HUDEP-2 (cell line): ENCODE measurements around the gene DNM2.
"Not testable (repeated sequence)": the region's sequence is repeated elsewhere in the genome, so short reads cannot be mapped to it uniquely, and the experiment has no call there.

Experiments
- DNase-seq, 76 experiments: peaks; one replicate each; lab custom pipeline; 2025; ENCODE audit not compliant: unreplicated experiment in 76 of 76; lab: John Stamatoyannopoulos, UW

The DNM2 gene

GRCh38 chr19:10830931-10831779 is 113.3 kb downstream of the DNM2 start:
- DNase-seq, result no peak

DNA sequence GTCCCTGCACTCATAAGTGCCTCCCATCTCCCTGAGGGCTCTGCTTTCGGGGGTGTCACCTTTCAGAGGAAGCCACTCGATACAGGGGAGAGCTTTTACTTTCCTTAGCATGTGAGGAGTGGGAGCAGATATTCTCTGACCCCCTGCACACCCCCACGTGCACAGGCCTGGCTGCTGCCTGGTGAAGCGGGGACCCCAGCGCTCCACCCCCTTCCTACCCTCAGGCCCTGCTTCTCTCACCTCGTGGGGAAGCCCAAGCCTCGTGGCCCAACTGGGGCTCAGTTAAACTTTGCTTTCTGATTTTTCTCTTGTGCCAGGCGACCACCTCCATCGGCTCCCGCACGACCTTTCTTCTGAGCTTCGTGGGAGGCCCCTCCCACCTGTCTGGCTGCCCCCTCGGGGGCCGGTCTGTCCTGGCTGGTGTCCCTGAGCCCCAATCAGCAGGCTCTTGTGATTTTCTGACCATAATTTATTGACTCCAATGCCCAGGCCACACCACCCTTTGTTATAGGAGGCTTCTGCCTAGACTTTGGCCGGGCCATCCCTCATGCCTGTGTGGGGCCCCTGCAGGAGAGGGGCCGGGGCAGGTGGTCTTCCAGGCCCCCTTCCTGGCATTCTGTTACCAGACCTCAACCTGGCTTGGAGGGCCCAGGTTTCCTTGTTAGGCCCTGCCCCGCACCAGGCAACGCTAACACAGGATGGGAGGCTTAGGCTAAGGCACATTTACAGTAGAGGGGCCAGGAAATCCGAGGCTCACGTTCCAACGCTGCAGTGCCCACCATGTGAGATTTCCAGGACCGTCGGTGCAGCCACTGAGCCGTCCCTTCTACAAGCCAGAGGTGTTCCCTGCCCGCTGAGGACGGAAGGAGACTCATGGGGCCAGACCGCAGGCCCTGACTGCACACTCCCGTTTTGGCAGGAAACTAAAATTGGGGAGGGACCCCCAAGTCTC is 114.4 kb downstream of the DNM2 start:
- DNase-seq, result no peak

GRCh38 chr19:10832939-10833296 is 115.0 kb downstream of the DNM2 start:
- DNase-seq, result no peak

- peak in 7 of 76 experiments; percentile 51 to 100 (median 99) for DNase-seq
Measured at GRCh38 chr19:10835089-10835753, 117.3 kb downstream of the DNM2 start.

DNA sequence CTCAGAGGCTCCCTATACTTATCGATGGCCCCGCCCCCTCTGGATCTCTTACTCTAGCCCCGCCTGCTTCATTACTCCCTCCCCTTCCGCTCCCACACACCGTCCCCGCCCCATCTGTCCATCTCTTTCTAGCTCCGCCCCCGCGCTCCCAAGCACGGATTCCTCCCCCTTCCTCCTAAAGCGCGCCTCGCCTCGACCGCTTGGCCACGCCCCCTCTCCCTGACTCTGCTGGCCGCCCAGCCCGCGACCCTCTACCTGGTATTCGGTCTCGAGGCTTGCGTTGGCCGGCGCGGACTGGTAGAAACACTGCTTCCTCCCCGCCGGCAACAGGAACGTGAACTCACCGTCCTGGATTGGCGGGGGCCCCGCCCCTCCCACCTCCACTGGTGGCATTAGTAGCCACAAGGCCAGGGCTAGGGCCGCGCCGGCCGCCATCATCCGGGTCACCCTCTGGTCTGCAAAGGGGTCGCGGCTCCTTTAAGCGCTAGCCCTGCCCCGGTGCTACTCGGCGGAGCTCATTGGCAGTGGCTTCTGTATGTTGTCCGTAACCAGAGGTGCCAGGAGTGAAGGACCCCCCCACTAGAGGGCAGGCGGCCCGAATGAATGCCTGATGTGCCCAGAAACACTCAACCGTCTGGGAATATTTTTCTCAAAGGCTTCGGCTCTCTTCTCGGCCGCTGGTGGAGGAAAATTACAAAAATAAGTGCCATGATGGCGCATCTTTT is 118.0 kb downstream of the DNM2 start, which contains the start of gene TMED1:
Gene TMED1, minus strand, starts transcription at position 459 of the 725 bp plus-strand sequence. Its CDS starts 21 bp downstream, at position 438.
- DNase-seq, result peak; percentile 51 to 100 (median 100)

GRCh38 chr19:10836479-10837330 is 118.8 kb downstream of the DNM2 start:
- peak in 73 of 76 experiments; percentile 50 to 99 (median 92) for DNase-seq

- not testable (repeated sequence) for DNase-seq
Measured at GRCh38 chr19:10837649-10838048, 119.8 kb downstream of the DNM2 start.

DNA sequence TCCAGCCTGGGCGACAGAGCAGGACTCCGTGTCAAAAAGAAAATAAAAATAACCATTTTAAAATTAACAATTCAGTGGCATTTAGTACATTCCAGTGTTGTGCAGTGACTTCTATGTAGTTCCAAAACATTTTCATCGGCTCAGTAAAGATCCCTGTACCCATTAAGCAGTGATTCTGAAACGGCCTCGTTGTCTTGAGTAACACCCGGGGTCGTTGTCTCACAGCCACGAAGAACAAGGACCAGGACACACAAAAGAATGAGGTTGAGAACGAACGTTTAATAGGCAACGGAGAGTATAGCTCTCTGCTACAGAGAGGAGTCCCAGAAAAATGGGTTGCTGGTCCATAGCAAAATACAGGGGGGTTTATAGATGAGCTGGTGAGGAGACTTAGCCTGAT is 120.5 kb downstream of the DNM2 start:
- DNase-seq, result peak in 1 of 76 experiments; percentile 14

DNA sequence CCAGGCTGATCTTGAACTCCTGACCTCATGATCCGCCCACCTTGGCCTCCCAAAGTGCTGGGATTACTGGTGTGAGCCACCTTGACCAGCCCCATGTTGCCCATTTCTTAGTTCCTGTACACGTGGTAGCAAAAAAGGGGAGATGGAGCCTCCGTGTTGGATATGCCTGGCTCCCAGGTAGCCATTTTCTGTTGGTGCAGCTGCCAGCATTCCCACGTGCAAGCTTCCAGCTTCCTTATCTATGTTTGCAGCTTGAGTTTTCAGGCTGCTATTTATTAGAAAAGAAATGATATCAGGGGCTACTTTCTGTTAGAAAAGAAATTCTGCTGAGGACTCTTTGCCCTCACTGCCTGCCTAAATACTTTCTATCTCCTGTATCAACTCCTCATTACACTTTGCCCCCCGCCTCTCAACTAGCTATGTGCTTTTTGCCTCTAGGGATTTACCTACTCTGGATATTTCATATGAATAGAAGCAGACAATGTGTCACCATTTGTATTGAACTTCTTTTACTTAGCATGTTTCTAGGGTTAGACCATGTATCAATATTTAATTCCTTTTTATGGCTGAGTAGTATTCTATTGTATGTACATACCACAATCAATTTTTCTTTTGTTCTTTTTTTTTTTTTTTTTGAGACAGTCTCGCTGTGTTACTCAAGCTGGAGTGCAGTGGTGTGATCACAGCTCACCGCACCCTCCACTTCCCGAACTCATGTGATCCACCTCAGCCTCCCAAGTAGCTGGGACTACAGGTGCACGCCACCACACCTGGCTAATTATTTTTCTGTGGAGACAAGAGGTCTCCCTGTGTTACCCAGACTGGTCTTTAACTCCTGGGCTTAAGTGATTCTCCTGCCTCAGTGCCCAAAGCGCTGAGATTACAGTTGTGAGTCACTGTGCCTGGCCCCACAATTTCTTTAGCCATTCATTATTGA is 121.5 kb downstream of the DNM2 start:
- DNase-seq, result peak in 54 of 76 experiments; percentile 24 to 84 (median 46)

DNA sequence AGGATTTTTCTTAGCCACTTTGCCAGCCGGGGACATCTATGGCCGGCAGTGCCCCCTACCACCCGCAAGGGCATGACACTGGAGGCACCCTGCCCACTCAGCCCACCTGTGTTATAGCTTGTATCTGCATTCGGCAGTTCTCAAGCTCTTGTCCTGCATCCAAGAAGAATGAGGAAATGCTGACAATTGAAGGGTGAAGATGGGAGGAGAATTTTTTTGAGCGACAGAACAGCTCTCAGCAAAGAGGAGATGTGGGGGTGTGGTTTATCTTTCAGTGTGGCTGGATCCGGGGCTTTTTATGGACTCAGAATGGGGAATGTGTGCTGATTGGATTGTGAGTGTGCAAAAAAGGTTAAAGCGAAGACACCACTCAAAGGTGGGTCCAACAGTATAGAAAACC is 124.9 kb downstream of the DNM2 start:
- no peak for DNase-seq

DNA sequence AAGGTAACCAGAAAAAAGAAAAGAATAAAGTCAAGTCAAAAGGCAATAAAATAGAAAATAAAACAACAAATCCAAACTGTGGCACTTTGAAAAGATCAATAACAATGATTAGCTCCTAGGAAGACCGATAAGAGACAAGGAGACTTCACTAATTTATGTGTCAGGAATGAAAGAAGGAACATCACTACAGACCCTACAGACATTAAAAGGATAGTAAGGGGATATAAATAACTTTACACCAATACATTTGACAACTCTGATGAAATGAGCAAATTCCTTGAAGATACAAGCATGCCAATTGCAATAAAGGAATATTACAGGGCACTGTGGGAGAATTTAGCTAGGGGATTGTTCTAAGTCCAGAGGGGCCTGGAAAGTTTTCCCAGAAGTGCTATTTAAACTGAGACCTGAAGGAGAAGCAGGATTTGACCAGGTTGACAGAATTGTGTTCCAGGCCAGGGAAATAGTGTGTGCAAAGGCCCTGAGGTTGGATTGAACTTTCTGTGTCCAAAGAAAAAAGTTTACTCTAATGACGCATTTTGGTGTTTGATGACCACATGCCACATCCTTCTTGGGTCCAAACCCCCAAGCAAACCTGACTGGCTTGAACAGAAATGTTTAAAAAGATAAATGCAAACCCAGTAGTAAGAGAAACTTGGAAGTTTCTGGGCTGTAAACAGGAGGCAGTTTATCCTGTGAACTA is 128.8 kb downstream of the DNM2 start:
- no peak for DNase-seq

DNA sequence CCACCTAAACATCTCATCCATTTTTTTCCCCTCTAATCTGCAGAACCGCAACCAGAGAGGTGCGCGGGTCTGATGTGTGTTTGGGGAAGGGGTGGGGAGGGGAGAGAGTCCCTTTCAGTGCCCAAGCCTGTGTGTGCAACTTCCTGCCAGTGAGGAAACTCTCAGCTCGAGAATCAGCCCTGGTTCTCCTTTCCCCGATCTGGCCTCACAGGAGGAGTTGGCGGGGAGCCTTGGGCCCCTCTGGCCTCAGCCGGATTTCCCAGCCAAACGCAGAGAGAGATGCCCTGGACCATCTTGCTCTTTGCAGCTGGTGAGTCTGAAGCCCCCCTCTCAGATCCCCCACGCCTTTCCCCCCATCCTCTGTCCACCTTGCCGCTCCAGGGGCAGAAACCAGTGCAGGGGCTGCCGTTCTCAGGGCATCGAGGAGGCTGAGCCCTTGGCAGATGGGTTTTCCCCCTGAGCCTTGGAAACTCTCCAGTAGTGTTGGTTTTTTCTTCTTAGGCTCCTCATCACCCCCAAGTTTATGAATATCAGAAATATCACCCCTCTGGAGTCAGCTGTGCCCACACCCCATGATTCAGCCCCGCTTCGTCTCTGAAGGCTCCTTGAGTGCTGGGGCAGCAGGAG is 130.5 kb downstream of the DNM2 start, which contains the start of gene C19orf38:
Gene C19orf38, plus strand, starts transcription at position 186 of the 627 bp plus-strand sequence. Its CDS starts 94 bp downstream, at position 280.
- DNase-seq, result no peak

DNA sequence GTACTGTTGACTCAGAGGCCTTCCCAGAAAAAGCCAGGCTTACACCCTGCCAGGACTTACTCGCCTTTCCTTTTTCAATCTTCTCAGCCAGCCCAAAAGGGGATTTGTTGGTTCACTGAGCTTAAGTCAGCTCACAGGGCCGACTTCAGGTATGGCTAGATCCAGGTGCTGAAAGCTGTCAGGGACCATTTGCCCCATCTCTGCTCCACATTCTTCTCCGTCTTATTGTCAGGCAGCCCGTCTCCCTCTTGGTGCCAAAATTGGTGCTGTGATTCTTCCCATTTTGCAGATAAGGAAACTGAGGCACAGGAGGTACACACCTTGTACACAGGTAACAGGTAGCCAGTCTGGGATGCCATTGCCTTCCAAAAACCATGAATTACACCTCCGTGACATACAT is 132.8 kb downstream of the DNM2 start:
- DNase-seq, result no peak

DNA sequence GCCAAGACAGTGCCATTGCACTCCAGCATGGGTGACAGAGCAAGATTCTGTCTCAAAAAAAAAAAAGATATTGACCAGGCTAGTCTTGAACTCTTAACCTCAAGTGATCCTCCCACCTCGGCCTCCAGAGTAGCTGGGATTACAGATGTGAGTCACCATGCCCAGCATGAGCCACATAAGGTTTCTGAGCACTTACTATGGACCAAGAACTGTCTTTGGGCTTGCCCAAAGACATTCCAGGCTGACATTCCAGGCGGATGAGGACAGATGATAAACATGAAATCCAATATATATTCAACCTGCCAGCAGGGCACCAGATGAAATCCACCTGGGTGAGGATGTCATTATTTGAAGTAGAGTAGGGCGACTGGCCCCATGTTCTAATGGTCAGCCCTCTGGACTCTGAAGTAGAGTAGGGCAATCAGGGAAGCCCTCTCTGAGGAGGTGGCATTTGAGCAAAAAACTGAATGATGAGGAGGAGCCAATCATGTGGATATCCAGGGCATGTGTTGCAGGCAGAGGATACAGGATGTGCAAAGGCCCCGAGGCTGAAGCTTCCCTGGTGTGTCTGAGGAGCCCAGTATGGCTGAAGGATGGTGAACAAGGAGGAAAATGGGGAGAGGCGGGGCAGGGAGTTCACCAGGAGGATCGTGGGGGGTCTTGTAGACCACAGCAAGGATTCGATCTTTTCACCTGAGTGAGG is 134.4 kb downstream of the DNM2 start:
- no peak for DNase-seq

DNA sequence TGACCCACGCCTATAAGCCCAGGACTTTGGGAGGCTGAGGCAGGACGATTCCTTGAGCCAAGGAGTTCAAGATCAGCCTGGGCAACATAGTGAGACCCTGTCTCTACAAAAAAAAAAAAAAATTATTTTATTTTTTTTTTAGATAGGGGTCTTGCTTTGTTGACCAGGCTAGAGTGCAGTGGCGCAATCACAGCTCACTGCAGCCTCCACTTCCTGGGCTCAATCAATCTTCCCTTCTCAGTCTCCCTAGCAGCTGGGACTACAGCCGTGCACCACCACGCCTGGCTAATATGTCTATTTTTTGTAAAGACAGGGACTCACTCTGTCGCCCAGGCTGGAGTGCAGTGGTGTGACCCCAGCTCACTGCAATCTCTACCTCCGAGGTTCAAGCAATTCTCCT is 135.1 kb downstream of the DNM2 start:
- no peak for DNase-seq

- DNase-seq, result no peak
Measured at GRCh38 chr19:10854350-10855089, 136.6 kb downstream of the DNM2 start.
